HG02571 (cell line): ENCODE results near the gene LSM4.
"Not testable (repeated sequence)": the region's sequence is repeated elsewhere in the genome, so short reads cannot be mapped to it uniquely, and the experiment has no call there.

Experiments
- ATAC-seq: cut with Tn5 transposase; IDR thresholded peaks from one replicate; pipeline ENCODE4 v1.9.1; 2021; ENCODE audit warnings: mild to moderate bottlenecking, moderate library complexity; ENCODE audit not compliant: unreplicated experiment

The LSM4 gene

GRCh38 chr19:18322759-18323460, at the start of gene LSM4:
Gene LSM4 (minus strand): TSS chr19:18323076. CDS start chr19:18323020, 56 bp downstream.
- peak; percentile 89 for ATAC-seq

- ATAC-seq = no peak
These were observed 45.8 kb upstream of the LSM4 start for GRCh38 chr19:18368504-18369222.

GRCh38 chr19:18366021-18366435, 43.2 kb upstream of the LSM4 start:
- no peak for ATAC-seq

- ATAC-seq = no peak
These were observed 42.1 kb upstream of the LSM4 start for GRCh38 chr19:18364826-18365528.

- ATAC-seq = not testable (repeated sequence)
These were observed 41.5 kb upstream of the LSM4 start for GRCh38 chr19:18364277-18364825.

GRCh38 chr19:18363787-18364186, 40.9 kb upstream of the LSM4 start:
- ATAC-seq = no peak

GRCh38 chr19:18362934-18363542, 40.2 kb upstream of the LSM4 start:
- no peak for ATAC-seq

- ATAC-seq = no peak
These were observed 38.8 kb upstream of the LSM4 start for GRCh38 chr19:18361646-18362045.

- no peak for ATAC-seq
These were observed 34.2 kb upstream of the LSM4 start for GRCh38 chr19:18357041-18357440.

GRCh38 chr19:18354743-18355142, 31.9 kb upstream of the LSM4 start:
- not testable (repeated sequence) for ATAC-seq

GRCh38 chr19:18353378-18354005, 30.6 kb upstream of the LSM4 start:
- no peak for ATAC-seq

GRCh38 chr19:18351544-18351943, 28.7 kb upstream of the LSM4 start:
- no peak for ATAC-seq

GRCh38 chr19:18350490-18350889, 27.6 kb upstream of the LSM4 start:
- ATAC-seq = no peak

- no peak for ATAC-seq
These were observed 26.8 kb upstream of the LSM4 start for GRCh38 chr19:18349524-18350128.

GRCh38 chr19:18348818-18349339, 26.0 kb upstream of the LSM4 start:
- not testable (repeated sequence) for ATAC-seq

- ATAC-seq = no peak
These were observed 25.3 kb upstream of the LSM4 start for GRCh38 chr19:18348171-18348570.

- ATAC-seq = no peak
These were observed 23.2 kb upstream of the LSM4 start for GRCh38 chr19:18346091-18346490.

GRCh38 chr19:18345296-18345695, 22.4 kb upstream of the LSM4 start:
- ATAC-seq = no peak

- no peak for ATAC-seq
These were observed 21.7 kb upstream of the LSM4 start for GRCh38 chr19:18344582-18344950.

GRCh38 chr19:18342090-18342632, 19.3 kb upstream of the LSM4 start:
- ATAC-seq = no peak
